NB4 (cell line): ENCODE measurements around the gene KRTAP13-3.

ENCODE experiments used
- DNase-seq: peaks from one replicate; pipeline ENCODE4 v3.0.0; 2010; ENCODE audit warnings: low read depth
- H3K4me3 ChIP-seq: one replicate; pipeline ENCODE4 v1.5.1; 2011; ENCODE audit warnings: mild to moderate bottlenecking, low read depth, low read length, moderate library complexity
- MYC ChIP-seq: IDR thresholded peaks from 2 replicates; pipeline ENCODE4 v1.6.1; 2011; ENCODE audit warnings: low read depth, low read length
- POLR2A ChIP-seq: IDR thresholded peaks from 2 replicates; pipeline ENCODE4 v1.6.1; 2011; ENCODE audit warnings: mild to moderate bottlenecking; ENCODE audit not compliant: insufficient read length; ENCODE audit errors: extremely low read depth
- TF ChIP-seq, protein P1 (sequence below): IDR thresholded peaks from 2 replicates; pipeline ENCODE4 v1.6.1; 2011; ENCODE audit warnings: low read depth, low read length
- TF ChIP-seq, protein P2 (sequence below): IDR thresholded peaks from one replicate; pipeline ENCODE4 v1.5.1; 2012; ENCODE audit warnings: low read depth, low read length

KRTAP13-3 gene

DNA sequence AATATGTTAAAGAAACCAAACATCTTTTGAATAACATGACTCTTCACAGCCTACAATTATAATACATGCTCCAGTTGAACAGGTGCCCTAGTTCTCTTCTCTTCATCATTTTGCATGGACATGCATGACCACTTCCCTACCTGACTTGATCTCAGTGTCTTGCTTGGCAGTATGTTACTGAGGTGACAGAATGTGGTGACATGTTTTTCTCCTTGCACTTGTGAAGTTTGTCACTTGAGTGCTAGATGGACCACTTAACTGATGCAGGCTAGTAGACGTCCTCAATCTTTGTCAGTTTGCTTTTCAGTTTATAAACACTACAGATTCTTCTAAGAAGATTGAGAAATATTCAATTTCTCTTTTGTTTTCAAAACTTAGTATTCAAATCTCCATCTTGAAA, 43.5 kb downstream of the KRTAP13-3 start:
- H3K4me3 ChIP-seq = no peak overlapping the region
- DNase-seq = no peak
- TF ChIP-seq, protein P1, sequence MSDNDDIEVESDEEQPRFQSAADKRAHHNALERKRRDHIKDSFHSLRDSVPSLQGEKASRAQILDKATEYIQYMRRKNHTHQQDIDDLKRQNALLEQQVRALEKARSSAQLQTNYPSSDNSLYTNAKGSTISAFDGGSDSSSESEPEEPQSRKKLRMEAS = no peak
- TF ChIP-seq POLR2A (no peak), MYC (no peak)
- TF ChIP-seq, protein P2, sequence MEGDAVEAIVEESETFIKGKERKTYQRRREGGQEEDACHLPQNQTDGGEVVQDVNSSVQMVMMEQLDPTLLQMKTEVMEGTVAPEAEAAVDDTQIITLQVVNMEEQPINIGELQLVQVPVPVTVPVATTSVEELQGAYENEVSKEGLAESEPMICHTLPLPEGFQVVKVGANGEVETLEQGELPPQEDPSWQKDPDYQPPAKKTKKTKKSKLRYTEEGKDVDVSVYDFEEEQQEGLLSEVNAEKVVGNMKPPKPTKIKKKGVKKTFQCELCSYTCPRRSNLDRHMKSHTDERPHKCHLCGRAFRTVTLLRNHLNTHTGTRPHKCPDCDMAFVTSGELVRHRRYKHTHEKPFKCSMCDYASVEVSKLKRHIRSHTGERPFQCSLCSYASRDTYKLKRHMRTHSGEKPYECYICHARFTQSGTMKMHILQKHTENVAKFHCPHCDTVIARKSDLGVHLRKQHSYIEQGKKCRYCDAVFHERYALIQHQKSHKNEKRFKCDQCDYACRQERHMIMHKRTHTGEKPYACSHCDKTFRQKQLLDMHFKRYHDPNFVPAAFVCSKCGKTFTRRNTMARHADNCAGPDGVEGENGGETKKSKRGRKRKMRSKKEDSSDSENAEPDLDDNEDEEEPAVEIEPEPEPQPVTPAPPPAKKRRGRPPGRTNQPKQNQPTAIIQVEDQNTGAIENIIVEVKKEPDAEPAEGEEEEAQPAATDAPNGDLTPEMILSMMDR = no peak
